ENCODE results near the gene HSH2D.
"Not testable (repeated sequence)": the region's sequence is repeated elsewhere in the genome, so short reads cannot be mapped to it uniquely, and the experiment has no call there.

The HSH2D gene

GRCh38 chr19:16143399-16144215 lies at the start of gene HSH2D:
HSH2D (plus strand) TSS chr19:16143685; CDS start chr19:16148751, 5,066 bp downstream.
- no peak for DNase-seq (ENCODE audit: low read depth in 2 of 2)

- no peak for DNase-seq (ENCODE audit: low read depth in 2 of 2)
Measured at GRCh38 chr19:16094360-16095070, 49.0 kb upstream of the HSH2D start.

GRCh38 chr19:16095071-16095571 lies 48.4 kb upstream of the HSH2D start:
- DNase-seq (ENCODE audit: low read depth in 2 of 2) = no peak

- DNase-seq (ENCODE audit: low read depth in 2 of 2) = no peak
Measured at GRCh38 chr19:16096280-16096855, 47.1 kb upstream of the HSH2D start.

GRCh38 chr19:16098416-16098768 lies 45.1 kb upstream of the HSH2D start:
- no peak for DNase-seq (ENCODE audit: low read depth in 2 of 2)

- no peak for DNase-seq (ENCODE audit: low read depth in 2 of 2)
Measured at GRCh38 chr19:16098821-16099220, 44.7 kb upstream of the HSH2D start.

- DNase-seq (ENCODE audit: low read depth in 2 of 2) = not testable (repeated sequence)
Measured at GRCh38 chr19:16099314-16099965, 44.0 kb upstream of the HSH2D start.

- DNase-seq (ENCODE audit: low read depth in 2 of 2) = no peak
Measured at GRCh38 chr19:16100524-16100923, 43.0 kb upstream of the HSH2D start.

GRCh38 chr19:16104722-16105121 lies 38.8 kb upstream of the HSH2D start:
- no peak for DNase-seq (ENCODE audit: low read depth in 2 of 2)

- no peak for DNase-seq (ENCODE audit: low read depth in 2 of 2)
Measured at GRCh38 chr19:16106121-16106520, 37.4 kb upstream of the HSH2D start.

GRCh38 chr19:16111160-16111908 lies 32.2 kb upstream of the HSH2D start, which contains the start of gene RAB8A:
RAB8A (plus strand) TSS chr19:16111889; CDS start chr19:16111902, 13 bp downstream.
- peak; percentile 99 for DNase-seq (ENCODE audit: low read depth in 2 of 2)

GRCh38 chr19:16111909-16112752 lies 31.4 kb upstream of the HSH2D start:
- no peak for DNase-seq (ENCODE audit: low read depth in 2 of 2)

- DNase-seq (ENCODE audit: low read depth in 2 of 2) = no peak
Measured at GRCh38 chr19:16112778-16113177, 30.7 kb upstream of the HSH2D start.

GRCh38 chr19:16113727-16114126 lies 29.8 kb upstream of the HSH2D start:
- DNase-seq (ENCODE audit: low read depth in 2 of 2) = no peak

GRCh38 chr19:16115301-16116039 lies 28.0 kb upstream of the HSH2D start:
- DNase-seq (ENCODE audit: low read depth in 2 of 2) = no peak

GRCh38 chr19:16116067-16116466 lies 27.4 kb upstream of the HSH2D start:
- no peak for DNase-seq (ENCODE audit: low read depth in 2 of 2)

GRCh38 chr19:16117594-16118033 lies 25.9 kb upstream of the HSH2D start:
- DNase-seq (ENCODE audit: low read depth in 2 of 2) = no peak

- DNase-seq (ENCODE audit: low read depth in 2 of 2) = no peak
Measured at GRCh38 chr19:16118489-16119033, 24.9 kb upstream of the HSH2D start.

All from fibroblast of skin of left biceps (primary cell).